Measurements from ENCODE around the gene GTF3C5. TPM values are rescaled to one million over a fixed set of nuclear protein-coding genes. Genes with fewer than 3 reads are reported as not detected.

Gene GTF3C5
- total RNA-seq: 60.6 and 72.7 TPM in 2 replicates

GRCh38 chr9:133030317-133031129 lies at the start of gene GTF3C5:
Gene GTF3C5 (plus strand): TSS chr9:133030997. CDS start chr9:133031012, 15 bp downstream.
- peak; percentile 99 for DNase-seq (ENCODE audit: extremely low read depth, low read depth, low spot score)

GRCh38 chr9:132982458-132982857 lies 48.3 kb upstream of the GTF3C5 start:
- DNase-seq (ENCODE audit: extremely low read depth, low read depth, low spot score): no peak

- DNase-seq (ENCODE audit: extremely low read depth, low read depth, low spot score): no peak
Observed at GRCh38 chr9:132983491-132984201, 47.2 kb upstream of the GTF3C5 start.

- no peak for DNase-seq (ENCODE audit: extremely low read depth, low read depth, low spot score)
Observed at GRCh38 chr9:132984202-132985070, 46.4 kb upstream of the GTF3C5 start.

- DNase-seq (ENCODE audit: extremely low read depth, low read depth, low spot score): no peak
Observed at GRCh38 chr9:132985071-132985350, 45.8 kb upstream of the GTF3C5 start.

- no peak for DNase-seq (ENCODE audit: extremely low read depth, low read depth, low spot score)
Observed at GRCh38 chr9:132985489-132985888, 45.3 kb upstream of the GTF3C5 start.

GRCh38 chr9:132986114-132986513 lies 44.7 kb upstream of the GTF3C5 start:
- DNase-seq (ENCODE audit: extremely low read depth, low read depth, low spot score): no peak

GRCh38 chr9:132986640-132987620 lies 43.9 kb upstream of the GTF3C5 start:
- DNase-seq (ENCODE audit: extremely low read depth, low read depth, low spot score): no peak

- no peak for DNase-seq (ENCODE audit: extremely low read depth, low read depth, low spot score)
Observed at GRCh38 chr9:132988244-132989013, 42.4 kb upstream of the GTF3C5 start.

GRCh38 chr9:132989014-132989310 lies 41.8 kb upstream of the GTF3C5 start:
- no peak for DNase-seq (ENCODE audit: extremely low read depth, low read depth, low spot score)

- DNase-seq (ENCODE audit: extremely low read depth, low read depth, low spot score): no peak
Observed at GRCh38 chr9:132989414-132989996, 41.3 kb upstream of the GTF3C5 start.

- peak; percentile 5 for DNase-seq (ENCODE audit: extremely low read depth, low read depth, low spot score)
Observed at GRCh38 chr9:132989998-132990557, 40.7 kb upstream of the GTF3C5 start.

- DNase-seq (ENCODE audit: extremely low read depth, low read depth, low spot score): no peak
Observed at GRCh38 chr9:132990781-132991180, 40.0 kb upstream of the GTF3C5 start.

GRCh38 chr9:132991351-132992300 lies 39.2 kb upstream of the GTF3C5 start:
- no peak for DNase-seq (ENCODE audit: extremely low read depth, low read depth, low spot score)

GRCh38 chr9:132993511-132993939 lies 37.3 kb upstream of the GTF3C5 start:
- DNase-seq (ENCODE audit: extremely low read depth, low read depth, low spot score): no peak

GRCh38 chr9:132994410-132995120 lies 36.2 kb upstream of the GTF3C5 start:
- DNase-seq (ENCODE audit: extremely low read depth, low read depth, low spot score): no peak

- no peak for DNase-seq (ENCODE audit: extremely low read depth, low read depth, low spot score)
Observed at GRCh38 chr9:132995121-132995420, 35.7 kb upstream of the GTF3C5 start.
